GM10248 (cell line): ENCODE results near the gene ZNF365.

Experiments
- CTCF ChIA-PET: fragments of 300-600 bp; sonication (Branson Sonifier 250); formaldehyde crosslinking; extraction: SDS; loops from one replicate; lab custom pipeline; 2021; ENCODE audit warnings: antibody characterized with exemption; lab: Yijun Ruan, JAX
- POLR2A ChIA-PET: fragments of 350-650 bp; sonication (Branson Sonifier 250); formaldehyde crosslinking; extraction: SDS; loops from one replicate; lab custom pipeline; 2020; ENCODE audit warnings: antibody characterized with exemption; lab: Yijun Ruan, JAX
- DNase-seq: peaks from one replicate; pipeline ENCODE4 v3.0.0; 2012; ENCODE audit errors: extremely low spot score
- TF ChIP-seq, protein P1 (sequence below): IDR thresholded peaks from 2 replicates; pipeline ENCODE4 v1.5.1; 2012; ENCODE audit warnings: mild to moderate bottlenecking, low read depth; ENCODE audit errors: extremely low read depth, missing control alignments, control extremely low read depth

Gene ZNF365

DNA sequence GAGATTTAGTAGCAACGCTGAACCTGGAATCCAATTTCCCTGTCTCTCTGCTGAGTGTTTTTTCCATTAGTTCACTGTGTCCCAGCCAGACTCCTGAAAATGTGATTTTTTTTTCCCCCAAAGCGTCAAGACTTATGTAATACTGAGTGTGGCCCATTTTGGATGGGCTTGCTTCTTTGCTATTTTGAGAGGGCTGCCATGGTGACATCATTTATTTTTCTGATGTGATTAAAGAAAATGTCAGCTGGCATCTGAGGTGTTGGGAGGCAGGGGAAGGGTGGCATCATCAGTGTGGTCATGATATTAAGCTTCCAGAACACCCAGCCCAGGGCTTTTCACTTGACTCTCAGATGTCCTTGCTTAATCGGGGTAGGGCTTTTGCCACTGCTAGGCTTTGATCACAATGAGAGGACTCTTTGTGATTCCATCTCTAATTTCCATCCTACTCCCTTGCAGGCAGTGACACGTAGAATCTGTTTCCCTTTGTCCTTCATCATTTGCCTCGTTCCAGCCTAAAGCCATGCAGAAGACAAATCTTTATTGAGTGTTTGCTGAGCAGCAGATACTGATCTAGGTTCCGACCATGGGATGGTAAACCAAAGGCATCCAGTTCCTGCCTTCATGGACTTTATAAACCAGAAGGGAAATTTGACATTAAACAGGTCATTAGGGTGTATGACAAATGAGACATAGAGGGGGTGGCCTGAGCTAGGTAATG lies 7.4 kb downstream of the ZNF365 start:
- CTCF ChIA-PET = interaction anchor here (1.1 kb wide), 1 partner anchor 11 kb away, joined by 4 read pairs; no protein-coding TSS in a partner anchor
- no peak for DNase-seq
- TF ChIP-seq, protein P1, sequence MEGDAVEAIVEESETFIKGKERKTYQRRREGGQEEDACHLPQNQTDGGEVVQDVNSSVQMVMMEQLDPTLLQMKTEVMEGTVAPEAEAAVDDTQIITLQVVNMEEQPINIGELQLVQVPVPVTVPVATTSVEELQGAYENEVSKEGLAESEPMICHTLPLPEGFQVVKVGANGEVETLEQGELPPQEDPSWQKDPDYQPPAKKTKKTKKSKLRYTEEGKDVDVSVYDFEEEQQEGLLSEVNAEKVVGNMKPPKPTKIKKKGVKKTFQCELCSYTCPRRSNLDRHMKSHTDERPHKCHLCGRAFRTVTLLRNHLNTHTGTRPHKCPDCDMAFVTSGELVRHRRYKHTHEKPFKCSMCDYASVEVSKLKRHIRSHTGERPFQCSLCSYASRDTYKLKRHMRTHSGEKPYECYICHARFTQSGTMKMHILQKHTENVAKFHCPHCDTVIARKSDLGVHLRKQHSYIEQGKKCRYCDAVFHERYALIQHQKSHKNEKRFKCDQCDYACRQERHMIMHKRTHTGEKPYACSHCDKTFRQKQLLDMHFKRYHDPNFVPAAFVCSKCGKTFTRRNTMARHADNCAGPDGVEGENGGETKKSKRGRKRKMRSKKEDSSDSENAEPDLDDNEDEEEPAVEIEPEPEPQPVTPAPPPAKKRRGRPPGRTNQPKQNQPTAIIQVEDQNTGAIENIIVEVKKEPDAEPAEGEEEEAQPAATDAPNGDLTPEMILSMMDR = no peak
- POLR2A ChIA-PET = no interaction called here

DNA sequence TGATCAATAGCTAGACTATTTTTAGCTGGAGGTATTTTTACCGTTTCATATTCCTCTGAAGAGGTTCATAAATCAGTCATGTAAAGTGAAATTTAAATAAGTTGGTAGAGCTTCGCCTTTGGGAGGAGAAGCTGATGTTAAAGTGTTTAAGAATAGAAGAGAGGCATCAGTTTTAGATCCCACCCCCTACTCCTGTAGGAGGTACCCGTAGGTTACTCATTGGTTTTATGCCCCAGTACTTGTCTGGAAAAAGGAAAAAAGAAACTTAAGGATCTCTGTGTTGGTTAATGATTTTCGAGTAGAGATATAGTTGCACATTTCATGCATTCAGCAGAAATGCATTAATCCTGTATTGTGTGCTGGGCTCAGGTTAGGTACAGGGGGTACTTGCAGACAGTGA lies 8.7 kb downstream of the ZNF365 start:
- TF ChIP-seq, protein P1 = no peak
- DNase-seq = no peak
- POLR2A ChIA-PET = no interaction called here
- CTCF ChIA-PET = no interaction called here

DNA sequence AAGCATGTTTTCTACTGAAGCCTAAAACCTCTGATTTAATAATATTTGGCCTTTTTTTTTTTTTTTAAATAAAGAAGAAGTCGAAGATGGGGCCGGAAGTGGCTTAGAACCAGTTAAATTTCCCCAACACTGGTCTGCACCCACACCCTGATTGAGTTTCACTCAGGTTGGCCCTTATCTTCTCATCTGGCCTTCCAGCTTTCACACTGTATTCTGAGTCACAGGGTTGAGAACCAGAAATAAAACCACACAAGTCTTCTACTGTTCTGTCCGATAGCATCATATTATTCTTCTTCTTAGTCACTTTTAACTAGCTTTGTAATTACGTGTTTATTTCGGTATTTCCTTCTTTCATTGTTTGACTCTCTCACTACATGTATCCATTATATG lies 9.9 kb downstream of the ZNF365 start:
- CTCF ChIA-PET = no interaction called here
- POLR2A ChIA-PET = no interaction called here

DNA sequence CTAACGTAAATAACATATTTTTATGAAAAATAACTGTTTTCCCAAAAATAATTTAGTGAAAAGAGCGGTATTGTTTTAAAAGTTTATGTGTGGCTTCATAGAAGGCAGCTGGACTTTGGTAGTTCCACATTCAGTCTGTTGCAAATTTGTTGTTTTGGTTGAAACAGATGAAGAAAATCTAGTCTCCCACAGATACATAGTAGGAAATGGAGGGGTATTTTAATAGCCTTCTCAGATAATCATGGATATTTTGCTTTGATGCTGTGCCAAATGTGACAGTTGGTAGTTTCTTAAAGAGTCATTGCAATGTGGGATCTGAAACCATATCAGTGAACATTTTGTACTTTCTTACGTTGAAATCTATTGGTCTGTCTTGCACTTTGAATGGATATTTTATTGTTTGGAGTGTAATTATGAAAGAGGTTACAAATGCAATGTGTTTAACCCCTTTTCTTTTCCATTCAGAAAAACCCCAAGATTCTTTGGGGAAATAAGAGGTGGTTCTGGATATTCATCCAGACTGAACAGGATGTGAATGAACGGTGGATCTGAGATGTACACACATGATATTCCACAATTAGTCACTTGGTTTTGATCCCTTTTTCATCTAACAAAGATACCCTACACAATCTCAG lies 10.4 kb downstream of the ZNF365 start:
- ChIA-PET POLR2A (no interaction called here), CTCF (no interaction called here)
- TF ChIP-seq, protein P1 = no peak
- DNase-seq = no peak

More for the DNA sequence above, 9.9 kb downstream of the ZNF365 start:
- DNase-seq = no peak
- TF ChIP-seq, protein P1 = no peak

DNA sequence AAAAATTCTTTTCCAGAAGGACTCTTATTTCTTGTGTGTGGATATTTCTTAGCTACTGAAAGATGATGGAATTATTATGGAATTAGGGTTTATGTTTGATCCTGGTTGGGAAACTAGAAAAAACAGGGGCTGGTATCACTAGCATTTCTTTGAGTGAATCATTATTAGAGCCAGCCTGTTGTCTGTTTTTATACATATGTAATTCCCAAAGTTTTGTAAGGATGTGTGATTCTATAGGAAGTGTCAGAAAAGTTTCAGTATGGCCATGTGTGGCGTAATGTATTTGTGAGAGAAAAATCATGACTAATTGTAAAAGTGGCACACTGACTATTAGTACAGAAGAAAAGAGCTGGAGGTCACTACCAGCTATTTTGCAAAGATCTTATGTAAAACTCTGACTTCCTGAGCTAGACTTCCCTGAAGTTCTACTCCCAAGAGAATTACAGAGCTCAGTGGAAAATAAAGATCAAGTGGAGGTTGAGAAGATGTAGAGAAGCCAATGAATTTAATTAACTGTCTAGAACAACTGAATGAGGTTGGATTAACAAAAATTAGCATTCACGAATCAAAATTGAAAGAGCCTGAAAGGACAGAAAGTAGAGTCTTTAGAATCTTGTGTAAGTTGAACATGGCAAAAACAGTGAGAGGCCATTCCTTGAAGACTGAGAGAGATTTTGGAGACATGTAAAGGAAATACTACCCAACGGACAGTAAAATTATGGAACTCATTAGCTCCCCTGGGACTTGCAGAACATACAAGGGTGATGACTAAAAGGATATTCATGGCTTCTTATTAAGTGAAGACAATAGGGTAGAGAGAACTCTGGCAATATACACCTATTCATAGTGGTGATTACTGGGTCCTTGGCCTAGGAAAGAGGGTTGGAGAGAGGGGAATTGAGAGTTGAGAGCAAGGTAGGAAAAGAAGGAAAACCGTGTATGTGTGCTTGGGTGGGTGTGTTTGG lies 12.5 kb downstream of the ZNF365 start:
- ChIA-PET POLR2A (no interaction called here), CTCF (interaction anchor here (1.0 to 1.3 kb wide), 3 partner anchors 11 to 52 kb away, joined by 3 to 5 read pairs (median 3); no protein-coding TSS in a partner anchor)
- no peak for DNase-seq
- TF ChIP-seq, protein P1 = no peak

DNA sequence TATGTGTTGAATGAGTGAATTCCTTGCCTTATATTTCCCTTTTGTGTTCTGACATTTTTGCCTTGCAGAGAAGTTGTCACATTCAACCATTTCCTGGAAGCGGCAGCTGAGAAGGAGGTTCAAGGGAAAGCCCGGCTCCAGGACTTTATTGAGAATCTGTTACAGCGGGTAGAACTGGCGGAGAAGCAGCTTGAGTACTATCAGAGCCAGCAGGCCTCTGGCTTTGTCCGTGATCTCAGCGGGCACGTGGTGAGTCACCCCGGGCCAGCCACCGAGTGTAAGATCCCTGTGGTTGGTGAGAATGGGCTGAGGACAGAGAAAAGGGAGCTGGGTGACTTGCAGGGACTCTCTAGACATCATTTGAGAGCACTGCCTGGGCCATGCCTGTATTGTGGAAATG lies 14.2 kb downstream of the ZNF365 start:
- ChIA-PET CTCF (no interaction called here), POLR2A (no interaction called here)
- TF ChIP-seq, protein P1 = no peak
- DNase-seq = no peak
